Measurements from ENCODE around the gene NTNG1. TPM values are rescaled to one million over a fixed set of nuclear protein-coding genes. Genes with fewer than 3 reads are reported as not detected.

Gene NTNG1
- total RNA-seq, 6 donors from 2014 or later, result 1.5 to 11.5 (median 6.8) TPM

GRCh38 chr1:107318932-107319331, 178.1 kb downstream of the NTNG1 start:
- 91 to 96% methylated on average over 2 of the region's 2 CpGs for WGBS, 2 donors
- no peaks in the 10 kb centered on the region for H3K36me3 ChIP-seq
- TF ChIP-seq POLR2AphosphoS5 (IDR thresholded peaks at IDR 0.05), result no peak
- TF ChIP-seq EP300 (IDR thresholded peaks at IDR 0.05), result no peak
- TF ChIP-seq POLR2A (IDR thresholded peaks at IDR 0.05), result no peak
- no peak for TF ChIP-seq CTCF (IDR thresholded peaks at IDR 0.05)
- H3K27me3 ChIP-seq, result no peaks in the 10 kb centered on the region
- no peaks in the 10 kb centered on the region for H3K9me3 ChIP-seq
- H3K4me3 ChIP-seq, result no peak overlapping the region
- DNase-seq, result no peak
- H3K4me1 ChIP-seq, result no peaks in the 10 kb centered on the region
- no peak overlapping the region for H3K27ac ChIP-seq
- ATAC-seq (ENCODE audit: low FRiP score in 2 of 2), result no peak

DNA sequence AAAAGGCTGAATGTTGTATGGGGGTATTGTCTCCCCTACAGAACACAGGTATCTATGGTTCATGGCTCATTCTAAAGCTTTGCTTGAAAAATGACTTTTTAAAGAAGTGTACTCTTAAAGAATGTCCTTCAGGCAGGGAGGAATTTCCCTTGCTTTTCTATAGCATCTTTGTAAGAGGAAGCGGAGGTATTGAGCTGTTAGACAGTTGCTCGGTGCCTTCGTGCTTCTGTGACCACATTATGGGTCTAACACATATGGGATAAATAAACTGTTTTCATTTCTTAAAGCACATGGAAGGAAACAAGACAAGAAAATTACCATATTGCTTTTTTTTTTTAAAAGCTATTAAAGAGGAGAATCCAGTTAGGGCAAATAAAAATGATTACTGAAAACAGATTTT, 182.9 kb downstream of the NTNG1 start:
- Histone ChIP-seq H3K9me3 (no peaks in the 10 kb centered on the region), H3K4me1 (no peaks in the 10 kb centered on the region), H3K36me3 (no peaks in the 10 kb centered on the region), H3K4me3 (no peak overlapping the region), H3K27ac (no peak overlapping the region), H3K27me3 (no peaks in the 10 kb centered on the region)
- ATAC-seq (ENCODE audit: low FRiP score in 2 of 2), result no peak
- 75 to 82% methylated on average over 3 of the region's 3 CpGs for WGBS, 2 donors
- TF ChIP-seq POLR2AphosphoS5 (IDR thresholded peaks at IDR 0.05), result no peak
- TF ChIP-seq EP300 (IDR thresholded peaks at IDR 0.05), result no peak
- TF ChIP-seq POLR2A (IDR thresholded peaks at IDR 0.05), result no peak
- no peak for TF ChIP-seq CTCF (IDR thresholded peaks at IDR 0.05)
- DNase-seq, result no peak

DNA sequence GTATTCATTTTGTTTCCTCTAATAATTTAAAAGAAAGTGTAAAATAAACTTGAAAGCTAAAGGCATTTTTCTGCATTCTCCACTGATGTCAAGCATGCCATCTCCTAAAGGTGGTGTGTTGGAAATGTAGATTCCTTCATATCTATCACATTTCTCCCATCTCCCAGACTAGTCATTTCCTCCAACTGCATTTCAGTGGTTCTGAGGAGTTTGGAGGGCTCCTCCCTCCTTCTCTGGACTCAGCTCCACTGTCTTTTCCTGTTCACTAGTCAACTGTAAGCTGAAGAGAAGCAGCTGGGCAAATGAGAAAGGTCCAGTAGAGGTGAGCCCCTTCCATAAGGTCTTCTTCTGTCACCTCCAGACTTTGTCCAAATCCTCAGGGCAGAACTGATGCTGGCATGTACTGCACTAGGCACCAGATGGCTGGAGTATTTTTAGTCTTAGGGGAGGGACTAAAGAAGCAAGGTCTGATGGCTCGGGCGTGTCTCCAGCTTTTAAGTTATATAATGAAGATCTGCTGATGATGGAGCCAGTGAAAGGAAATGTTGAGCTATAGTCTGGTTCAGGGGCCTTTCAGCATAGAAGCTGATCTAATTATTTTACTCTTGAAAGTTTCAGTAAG, 186.1 kb downstream of the NTNG1 start:
- H3K27ac ChIP-seq, result no peak overlapping the region
- no peak for ATAC-seq (ENCODE audit: low FRiP score in 2 of 2)
- no peak for DNase-seq
- no peaks in the 10 kb centered on the region for H3K27me3 ChIP-seq
- H3K4me1 ChIP-seq, result no peaks in the 10 kb centered on the region
- H3K9me3 ChIP-seq, result no peaks in the 10 kb centered on the region
- 72 to 80% methylated on average over 2 of the region's 2 CpGs for WGBS, 2 donors
- TF ChIP-seq EP300 (IDR thresholded peaks at IDR 0.05), result no peak
- TF ChIP-seq POLR2AphosphoS5 (IDR thresholded peaks at IDR 0.05), result no peak
- TF ChIP-seq CTCF (IDR thresholded peaks at IDR 0.05), result no peak
- TF ChIP-seq POLR2A (IDR thresholded peaks at IDR 0.05), result no peak
- no peak overlapping the region for H3K4me3 ChIP-seq
- H3K36me3 ChIP-seq, result no peaks in the 10 kb centered on the region

DNA sequence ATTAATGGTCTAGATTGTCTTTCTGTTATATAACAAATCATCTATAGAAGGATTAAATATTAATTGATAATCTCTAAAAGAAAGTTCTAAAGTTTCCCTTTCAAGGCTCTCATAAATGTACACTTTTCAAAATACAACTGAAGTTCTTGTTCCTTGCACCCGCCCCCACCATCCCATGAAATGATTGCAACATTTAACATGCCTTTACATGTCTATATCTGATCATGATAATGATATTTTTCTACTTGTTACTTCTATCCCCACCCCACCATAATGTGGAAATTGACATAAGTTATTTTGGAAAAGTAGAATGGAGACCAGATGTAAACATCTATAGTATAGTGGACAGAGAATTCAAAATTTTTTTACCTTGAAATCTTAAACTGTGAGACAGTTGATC, 186.6 kb downstream of the NTNG1 start:
- H3K9me3 ChIP-seq, result no peaks in the 10 kb centered on the region
- WGBS, 2 donors, result 83 to 85% methylated on average over 1 of the region's 1 CpG
- no peak for ATAC-seq (ENCODE audit: low FRiP score in 2 of 2)
- H3K4me1 ChIP-seq, result no peaks in the 10 kb centered on the region
- no peak overlapping the region for H3K27ac ChIP-seq
- TF ChIP-seq CTCF (IDR thresholded peaks at IDR 0.05), result no peak
- no peak for TF ChIP-seq EP300 (IDR thresholded peaks at IDR 0.05)
- TF ChIP-seq POLR2A (IDR thresholded peaks at IDR 0.05), result no peak
- TF ChIP-seq POLR2AphosphoS5 (IDR thresholded peaks at IDR 0.05), result no peak
- H3K36me3 ChIP-seq, result no peaks in the 10 kb centered on the region
- H3K4me3 ChIP-seq, result no peak overlapping the region
- H3K27me3 ChIP-seq, result no peaks in the 10 kb centered on the region
- DNase-seq, result no peak

GRCh38 chr1:107328087-107328486, 187.2 kb downstream of the NTNG1 start:
- Histone ChIP-seq H3K27me3 (no peaks in the 10 kb centered on the region), H3K4me3 (no peak overlapping the region), H3K9me3 (no peaks in the 10 kb centered on the region), H3K27ac (no peak overlapping the region), H3K36me3 (no peaks in the 10 kb centered on the region), H3K4me1 (no peaks in the 10 kb centered on the region)
- no peak for DNase-seq
- no peak for ATAC-seq (ENCODE audit: low FRiP score in 2 of 2)
- 92 to 93% methylated on average over 5 of the region's 5 CpGs for WGBS, 2 donors
- TF ChIP-seq CTCF (IDR thresholded peaks at IDR 0.05) (no peak), POLR2AphosphoS5 (IDR thresholded peaks at IDR 0.05) (no peak), POLR2A (IDR thresholded peaks at IDR 0.05) (no peak), EP300 (IDR thresholded peaks at IDR 0.05) (no peak)
